ENCODE data around the gene MYOG.

MYOG gene

GRCh38 chr1:203085528-203086406 lies at the start of gene MYOG:
TSS of gene MYOG (minus strand) at chr1:203086012. CDS start at chr1:203085961, 51 bp downstream.
- CTCF ChIA-PET, result interaction anchor here (1.1 to 3.9 kb wide), 4 partner anchors 32 to 182 kb away, joined by 5 to 23 read pairs (median 10); no protein-coding TSS in a partner anchor
- POLR2A ChIA-PET, result no interaction called here
- DNase-seq (ENCODE audit: low read depth, low spot score), result no peak
- no peak within 1 kb of the TSS for H3K4me3 ChIP-seq (ENCODE audit: low read depth, low read length)
- no peak for TF ChIP-seq CTCF (IDR thresholded peaks at IDR 0.05; ENCODE audit: insufficient read depth, low read length, missing control alignments)

GRCh38 chr1:203133970-203134725 lies 48.3 kb upstream of the MYOG start:
- no peak for DNase-seq (ENCODE audit: low read depth, low spot score)
- no peak for TF ChIP-seq CTCF (IDR thresholded peaks at IDR 0.05; ENCODE audit: insufficient read depth, low read length, missing control alignments)
- no peak overlapping the region for H3K4me3 ChIP-seq (ENCODE audit: low read depth, low read length)
- ChIA-PET POLR2A (interaction anchor here (0.6 to 1.0 kb wide), 2 partner anchors 13 to 18 kb away, joined by 3 read pairs; no protein-coding TSS in a partner anchor), CTCF (interaction anchor here (1.0 to 3.5 kb wide), 9 partner anchors 9 to 134 kb away, joined by 3 to 22 read pairs (median 8); no protein-coding TSS in a partner anchor)

- ChIA-PET CTCF (interaction anchor here (0.7 to 3.5 kb wide), 11 partner anchors 9 to 137 kb away, joined by 3 to 22 read pairs (median 5); no protein-coding TSS in a partner anchor), POLR2A (no interaction called here)
- DNase-seq (ENCODE audit: low read depth, low spot score), result no peak
- no peak for TF ChIP-seq CTCF (IDR thresholded peaks at IDR 0.05; ENCODE audit: insufficient read depth, low read length, missing control alignments)
- no peak overlapping the region for H3K4me3 ChIP-seq (ENCODE audit: low read depth, low read length)
Measured at GRCh38 chr1:203131548-203132200, 45.9 kb upstream of the MYOG start.

GRCh38 chr1:203130358-203130985 lies 44.7 kb upstream of the MYOG start:
- no peak for DNase-seq (ENCODE audit: low read depth, low spot score)
- no peak for TF ChIP-seq CTCF (IDR thresholded peaks at IDR 0.05; ENCODE audit: insufficient read depth, low read length, missing control alignments)
- POLR2A ChIA-PET, result no interaction called here
- no peak overlapping the region for H3K4me3 ChIP-seq (ENCODE audit: low read depth, low read length)
- CTCF ChIA-PET, result interaction anchor here (0.9 to 19.6 kb wide), 6 partner anchors 13 to 138 kb away, joined by 3 to 594 read pairs (median 48); partner anchors contain the start of gene CHIT1

GRCh38 chr1:203129501-203130231 lies 43.9 kb upstream of the MYOG start:
- ChIA-PET CTCF (interaction anchor here (1.0 to 19.6 kb wide), 8 partner anchors 12 to 139 kb away, joined by 3 to 594 read pairs (median 58); partner anchors contain the start of gene CHIT1), POLR2A (no interaction called here)
- no peak overlapping the region for H3K4me3 ChIP-seq (ENCODE audit: low read depth, low read length)
- no peak for DNase-seq (ENCODE audit: low read depth, low spot score)
- TF ChIP-seq CTCF (IDR thresholded peaks at IDR 0.05; ENCODE audit: insufficient read depth, low read length, missing control alignments), result no peak

Measured in AG04449 (cell line).